Thyroid gland (tissue), 4 donors: ENCODE data around the gene ACBD6. TPM values are rescaled to one million over a fixed set of nuclear protein-coding genes. Genes with fewer than 3 reads are reported as not detected.

Experiments used
- DNase-seq, 2 donors: peaks; one replicate each; pipeline ENCODE4 v3.0.0-alpha.2; 2019
- H3K27ac ChIP-seq, 3 donors: fragments of 200-600 bp; sonication (generic); 1 replicate in 2 of 3; 2 replicates in 1 of 3; pipeline ENCODE4 v1.5.1; 2016 to 2019; ENCODE audit warnings: mild to moderate bottlenecking in 1 of 3, moderate library complexity in 1 of 3
- H3K27me3 ChIP-seq: fragments of 200-600 bp; sonication (generic); one replicate; pipeline ENCODE4 v1.5.1; 2019
- H3K36me3 ChIP-seq, 2 donors: fragments of 200-600 bp; sonication (generic); one replicate each; pipeline ENCODE4 v1.5.1; 2016 to 2019
- H3K4me1 ChIP-seq, 2 donors: fragments of 200-600 bp; sonication (generic); one replicate each; pipeline ENCODE4 v1.5.1; 2017 to 2019
- H3K4me3 ChIP-seq, 3 donors: fragments of 200-600 bp; sonication (generic); replicated peaks in 1 of 3; 1 replicate in 2 of 3; 2 replicates in 1 of 3; pipeline ENCODE4 v1.5.1; 2016; ENCODE audit warnings: mild to moderate bottlenecking in 1 of 3
- H3K9me3 ChIP-seq: fragments of 200-600 bp; sonication (generic); one replicate; pipeline ENCODE4 v1.5.1; 2017
- CTCF ChIP-seq, 6 experiments: fragments of 200-600 bp in 3 of 6; fragments of 450-650 bp in 3 of 6; sonication (generic) in 3 of 6; IDR thresholded peaks; one replicate each; pipeline ENCODE4 v1.5.1; 2016 to 2019; ENCODE audit warnings: antibody characterized with exemption in 6 of 6, mild to moderate bottlenecking in 2 of 6, inconsistent platforms in 1 of 6, moderate library complexity in 1 of 6
- POLR2A ChIP-seq, 2 donors: fragments of 450-650 bp; IDR thresholded peaks; one replicate each; pipeline ENCODE4 v1.6.1; 2017; ENCODE audit warnings: antibody characterized with exemption in 2 of 2, mild to moderate bottlenecking in 2 of 2, moderate library complexity in 1 of 2
- WGBS, 2 donors: methylation state at CpG; one replicate each; pipeline ENCODE4 v1.1.5; 2017; 5-methylcytosine and 5-hydroxymethylcytosine counted together
- intact Hi-C: fragments of 100-400 bp; cut with DNase I; formaldehyde crosslinking; loops from one replicate; pipeline ENCODE4 v1.15.1; 2023
- total RNA-seq, 4 donors: library from RNA; depleted of rRNA; stranded (reverse); fragments of >200 nt; gene quantifications; one replicate each; pipeline ENCODE4 v1.2.3, GENCODE V29; 2016

ACBD6 gene
- total RNA-seq, 4 donors from 2014 or later = 52.6 to 66.5 (median 57.2) TPM

DNA sequence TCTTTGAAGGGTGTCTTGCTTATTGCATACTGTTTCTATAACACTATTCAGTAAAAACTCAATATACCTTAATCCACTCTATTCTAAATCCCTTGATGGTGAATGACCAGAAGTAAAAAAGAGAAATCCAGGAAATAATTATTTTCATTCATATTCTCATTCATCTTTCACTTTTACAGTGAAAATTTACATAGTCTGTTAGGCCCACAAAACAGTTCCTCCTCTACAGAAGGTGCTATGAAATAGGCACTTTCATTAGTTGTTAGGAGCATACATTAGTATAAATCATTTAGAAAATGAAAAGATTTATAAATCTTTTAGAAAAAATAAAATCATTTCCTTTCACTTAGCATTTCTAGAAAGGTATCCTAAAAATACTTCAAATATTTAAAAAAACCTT lies 157.2 kb downstream of the ACBD6 start:
- Histone ChIP-seq H3K9me3 (no peaks in the 10 kb centered on the region), H3K4me3 (no peak overlapping the region), H3K27ac (no peak overlapping the region), H3K27me3 (no peaks in the 10 kb centered on the region), H3K36me3 (no peaks in the 10 kb centered on the region), H3K4me1 (no peaks in the 10 kb centered on the region)
- no peak for DNase-seq
- TF ChIP-seq POLR2A (IDR thresholded peaks at IDR 0.05) = no peak
- no peak for TF ChIP-seq CTCF (IDR thresholded peaks at IDR 0.05)
- intact Hi-C loops = no loop called here

GRCh38 chr1:180343921-180344769 lies 158.2 kb downstream of the ACBD6 start:
- Histone ChIP-seq H3K9me3 (no peaks in the 10 kb centered on the region), H3K4me1 (no peaks in the 10 kb centered on the region), H3K27ac (no peak overlapping the region), H3K27me3 (no peaks in the 10 kb centered on the region), H3K4me3 (no peak overlapping the region), H3K36me3 (no peaks in the 10 kb centered on the region)
- WGBS, 2 donors = 95 to 96% methylated on average over 1 of the region's 1 CpG
- intact Hi-C loops = no loop called here
- peak; percentile 32 to 35 for DNase-seq
- TF ChIP-seq CTCF (IDR thresholded peaks at IDR 0.05) (no peak), POLR2A (IDR thresholded peaks at IDR 0.05) (no peak)

- Histone ChIP-seq H3K4me1 (peaks cover 0 to 4% of the 10 kb centered on the region in 2 donors), H3K9me3 (no peaks in the 10 kb centered on the region), H3K27ac (no peak overlapping the region), H3K4me3 (no peak overlapping the region), H3K36me3 (no peaks in the 10 kb centered on the region), H3K27me3 (no peaks in the 10 kb centered on the region)
- no peak for DNase-seq
- intact Hi-C loops = no loop called here
- 94 to 98% methylated on average over 6 of the region's 6 CpGs for WGBS, 2 donors
- TF ChIP-seq POLR2A (IDR thresholded peaks at IDR 0.05) (no peak), CTCF (IDR thresholded peaks at IDR 0.05) (no peak)
Observed at GRCh38 chr1:180327089-180327488, 175.3 kb downstream of the ACBD6 start.

DNA sequence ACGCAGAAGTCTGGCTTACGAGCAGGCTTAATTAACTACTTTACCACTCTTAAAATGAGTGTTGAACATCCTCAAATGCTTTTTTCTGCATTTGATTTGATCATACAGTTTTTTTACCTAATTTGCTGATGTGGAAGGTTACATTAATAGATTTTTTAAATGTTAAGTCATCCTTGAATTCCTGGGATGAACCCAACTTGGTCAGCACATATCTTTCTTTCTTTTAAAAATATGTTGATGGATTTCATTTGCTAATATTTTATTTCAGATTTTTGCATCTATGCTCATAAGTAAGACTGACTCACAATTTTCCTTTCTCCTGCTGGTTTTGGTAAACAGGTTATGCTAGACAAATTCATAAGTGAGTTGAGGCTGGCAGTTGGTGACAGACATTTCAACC lies 189.5 kb downstream of the ACBD6 start:
- H3K4me1 ChIP-seq = peaks cover 0 to 8% of the 10 kb centered on the region in 2 donors
- TF ChIP-seq POLR2A (IDR thresholded peaks at IDR 0.05) (no peak), CTCF (IDR thresholded peaks at IDR 0.05) (no peak)
- no peak for DNase-seq
- no peak overlapping the region for H3K4me3 ChIP-seq
- H3K36me3 ChIP-seq = no peaks in the 10 kb centered on the region
- intact Hi-C loops = no loop called here
- 95 to 99% methylated on average over 2 of the region's 2 CpGs for WGBS, 2 donors
- no peak overlapping the region for H3K27ac ChIP-seq
- no peaks in the 10 kb centered on the region for H3K9me3 ChIP-seq
- no peaks in the 10 kb centered on the region for H3K27me3 ChIP-seq

- Histone ChIP-seq H3K9me3 (no peaks in the 10 kb centered on the region), H3K36me3 (no peaks in the 10 kb centered on the region), H3K4me3 (no peak overlapping the region), H3K27ac (no peak overlapping the region), H3K27me3 (no peaks in the 10 kb centered on the region), H3K4me1 (peaks cover 0 to 8% of the 10 kb centered on the region in 2 donors)
- WGBS, 2 donors = 93 to 95% methylated on average over 4 of the region's 4 CpGs
- no peak for DNase-seq
- TF ChIP-seq CTCF (IDR thresholded peaks at IDR 0.05) = no peak
- no peak for TF ChIP-seq POLR2A (IDR thresholded peaks at IDR 0.05)
- intact Hi-C loops = no loop called here
Observed at GRCh38 chr1:180311011-180311730, 191.2 kb downstream of the ACBD6 start.
